Left renal pelvis (tissue), 4 donors: ENCODE measurements around the gene TCEANC. TPM values are rescaled to one million over a fixed set of nuclear protein-coding genes. Genes with fewer than 3 reads are reported as not detected.
"Not testable (repeated sequence)": the region's sequence is repeated elsewhere in the genome, so short reads cannot be mapped to it uniquely, and the experiment has no call there.

Source experiments
- DNase-seq, 4 donors: peaks; one replicate each; pipeline ENCODE4 v3.0.0-alpha.2; 2013; ENCODE audit warnings: low read depth in 4 of 4, low spot score in 3 of 4
- polyA plus RNA-seq, 4 donors: library from polyadenylated mRNA; unstranded; fragments of 120-200 nt; gene quantifications; one replicate each; pipeline ENCODE4 v1.2.1, GENCODE V29; 2013; ENCODE audit not compliant: insufficient read length in 4 of 4

TCEANC gene, protein sequence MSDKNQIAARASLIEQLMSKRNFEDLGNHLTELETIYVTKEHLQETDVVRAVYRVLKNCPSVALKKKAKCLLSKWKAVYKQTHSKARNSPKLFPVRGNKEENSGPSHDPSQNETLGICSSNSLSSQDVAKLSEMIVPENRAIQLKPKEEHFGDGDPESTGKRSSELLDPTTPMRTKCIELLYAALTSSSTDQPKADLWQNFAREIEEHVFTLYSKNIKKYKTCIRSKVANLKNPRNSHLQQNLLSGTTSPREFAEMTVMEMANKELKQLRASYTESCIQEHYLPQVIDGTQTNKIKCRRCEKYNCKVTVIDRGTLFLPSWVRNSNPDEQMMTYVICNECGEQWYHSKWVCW
- polyA plus RNA-seq, result 1 to 10 TPM; 5.9 to 6.8 (median 6.4) TPM

- peak; percentile 74 to 88 (median 80) for DNase-seq
Measured at GRCh38 chrX:13652850-13653693, at the start of gene TCEANC. TCEANC (plus strand) TSS chrX:13653141; CDS start chrX:13662509, 9,368 bp downstream.

DNA sequence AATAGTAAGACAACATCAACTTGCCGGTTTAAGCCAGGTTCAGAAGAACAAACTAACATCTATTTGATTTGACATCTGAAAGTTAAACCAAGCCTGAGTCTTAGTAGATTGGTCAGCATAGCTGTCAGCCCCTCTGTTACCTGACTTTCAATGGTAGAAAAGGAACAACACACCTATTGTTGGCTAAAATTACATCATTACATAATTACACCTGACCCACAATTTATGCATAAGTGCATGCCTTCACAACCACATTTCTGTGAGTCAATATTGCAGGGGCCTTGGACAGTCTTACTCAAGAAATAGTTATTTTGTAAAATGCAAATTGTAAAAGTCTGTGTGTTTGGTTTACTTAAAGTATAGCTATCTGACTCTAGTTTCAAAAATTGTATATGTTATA lies 47.3 kb upstream of the TCEANC start:
- DNase-seq, result no peak

- no peak for DNase-seq
Measured at GRCh38 chrX:13607331-13607995, 45.5 kb upstream of the TCEANC start.

GRCh38 chrX:13607996-13608365 lies 45.0 kb upstream of the TCEANC start:
- no peak for DNase-seq

- no peak for DNase-seq
Measured at GRCh38 chrX:13614154-13614553, 38.8 kb upstream of the TCEANC start.

- no peak for DNase-seq
Measured at GRCh38 chrX:13620207-13620606, 32.7 kb upstream of the TCEANC start.

- DNase-seq, result no peak
Measured at GRCh38 chrX:13622401-13622964, 30.5 kb upstream of the TCEANC start.

DNA sequence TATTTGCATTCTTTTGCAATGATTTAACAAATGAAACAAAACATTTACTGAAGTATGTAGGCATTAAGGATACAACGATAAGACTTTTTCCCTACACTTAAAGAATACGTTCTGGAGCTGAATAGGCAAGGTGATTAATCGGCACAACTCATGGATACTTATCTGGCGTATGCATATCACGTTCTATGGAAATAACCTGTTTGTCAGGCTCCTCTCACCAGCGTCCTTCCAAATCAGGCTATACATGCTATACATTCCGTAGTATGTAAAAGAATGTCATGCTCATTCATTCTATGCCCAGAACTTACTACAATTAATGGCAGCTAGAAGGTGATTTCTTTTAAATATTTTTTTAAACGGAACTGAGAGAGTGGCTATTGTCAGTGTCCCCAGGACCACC lies 25.6 kb upstream of the TCEANC start:
- no peak for DNase-seq

GRCh38 chrX:13637224-13637623 lies 15.7 kb upstream of the TCEANC start:
- not testable (repeated sequence) for DNase-seq

DNA sequence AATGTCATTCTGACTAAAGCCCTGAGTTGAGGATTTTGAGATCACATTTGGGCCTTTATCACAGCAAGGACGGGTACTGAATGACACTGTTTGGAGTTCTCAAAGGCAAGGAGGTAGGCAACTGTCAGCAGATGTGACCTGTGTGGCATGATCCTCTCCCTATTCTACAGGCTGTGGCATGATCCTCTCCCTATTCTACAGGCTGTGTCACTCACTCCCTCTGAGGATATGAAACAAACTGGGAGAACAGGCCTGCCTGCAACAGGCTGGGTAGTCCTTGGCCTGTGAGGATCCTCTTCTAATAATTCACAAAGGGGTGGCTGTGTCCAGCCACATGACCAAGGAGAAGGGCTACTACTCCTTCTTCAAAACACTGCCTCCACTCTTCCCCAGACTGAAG lies 14.9 kb upstream of the TCEANC start:
- no peak for DNase-seq

GRCh38 chrX:13638826-13639225 lies 14.1 kb upstream of the TCEANC start:
- DNase-seq, result no peak

DNA sequence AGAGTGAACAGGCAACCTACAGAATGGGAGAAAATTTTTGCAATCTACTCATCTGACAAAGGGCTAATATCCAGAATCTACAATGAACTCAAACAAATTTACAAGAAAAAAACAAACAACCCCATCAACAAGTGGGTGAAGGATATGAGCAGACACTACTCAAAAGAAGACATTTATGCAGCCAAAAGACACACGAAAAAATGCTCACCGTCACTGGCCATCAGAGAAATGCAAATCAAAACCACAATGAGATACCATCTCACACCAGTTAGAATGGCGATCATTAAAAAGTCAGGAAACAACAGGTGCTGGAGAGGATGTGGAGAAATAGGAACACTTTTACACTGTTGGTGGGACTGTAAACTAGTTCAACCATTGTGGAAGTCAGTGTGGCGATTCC lies 11.3 kb upstream of the TCEANC start:
- DNase-seq, result not testable (repeated sequence)

DNA sequence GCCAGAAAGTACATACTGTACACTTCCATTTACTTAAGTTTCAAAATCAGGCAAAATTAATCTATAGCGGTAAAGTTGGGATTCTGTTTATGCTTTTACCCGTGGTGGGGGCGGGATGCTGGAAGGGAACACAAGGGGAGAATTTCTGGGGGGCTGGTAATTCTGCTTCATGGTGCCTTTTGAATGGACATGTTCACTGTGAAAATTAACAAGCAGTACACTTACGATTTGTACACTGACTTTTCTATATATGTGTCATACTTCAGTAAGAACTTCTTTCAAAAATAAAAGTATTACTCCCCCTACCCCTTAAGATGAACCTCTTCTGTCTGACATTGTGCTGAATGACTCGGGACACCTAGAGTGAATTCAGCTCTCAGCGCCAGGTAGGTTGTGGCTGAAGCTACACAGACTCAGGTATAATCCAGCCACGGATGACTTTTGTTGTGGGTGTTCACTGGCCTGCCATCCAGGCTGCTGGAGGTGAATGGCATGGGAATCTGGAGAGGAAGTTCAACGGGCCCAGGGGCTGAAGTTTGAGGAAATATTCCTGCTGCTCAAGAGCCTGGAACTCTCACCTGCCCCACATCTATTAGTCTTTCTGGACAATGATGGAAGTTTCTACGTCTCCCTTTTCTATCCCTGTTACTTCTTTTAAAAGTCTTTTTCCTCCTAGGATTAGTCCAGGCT lies 7.3 kb upstream of the TCEANC start:
- DNase-seq, result no peak

DNA sequence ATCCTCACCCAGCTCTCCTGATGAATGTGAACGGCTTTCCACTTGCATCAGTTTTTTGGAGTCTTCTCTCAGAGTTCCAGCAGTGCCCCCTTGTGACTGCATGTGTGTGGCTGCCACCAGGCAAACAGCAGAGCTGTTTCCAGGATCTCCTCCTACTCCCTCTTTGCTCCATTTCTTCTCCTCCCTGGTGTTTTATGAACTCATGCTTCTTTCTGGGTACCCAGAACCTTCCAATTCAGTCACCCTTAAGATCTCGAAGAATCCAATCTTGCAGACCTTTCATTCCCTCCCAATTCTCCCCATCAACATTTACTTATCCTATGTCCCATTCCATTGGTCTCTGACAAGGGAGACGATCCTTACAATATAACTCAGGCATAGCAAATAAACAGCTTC lies 6.8 kb upstream of the TCEANC start:
- no peak for DNase-seq

- DNase-seq, result no peak
Measured at GRCh38 chrX:13647709-13648212, 5.2 kb upstream of the TCEANC start.

- DNase-seq, result not testable (repeated sequence)
Measured at GRCh38 chrX:13648336-13648735, 4.6 kb upstream of the TCEANC start.

GRCh38 chrX:13649838-13650237 lies 3.1 kb upstream of the TCEANC start:
- DNase-seq, result no peak

DNA sequence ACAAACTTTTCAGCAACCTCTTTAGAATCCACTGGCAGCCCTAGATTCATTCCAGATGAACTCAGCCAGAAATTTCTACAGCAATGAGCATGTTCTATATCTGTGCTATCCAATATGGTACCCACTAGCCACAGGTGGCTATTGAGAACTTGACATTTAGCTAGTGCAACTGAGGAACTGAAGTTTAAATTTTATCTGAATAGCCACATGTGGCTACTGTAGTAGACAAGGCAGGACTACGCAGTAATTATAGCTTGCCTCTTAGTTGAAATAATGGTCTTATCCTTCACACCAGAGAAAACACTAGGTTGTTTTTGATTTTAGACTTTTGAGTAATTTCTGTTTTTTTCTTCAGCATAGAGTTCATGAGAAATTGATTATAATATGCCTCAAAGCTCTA lies 2.6 kb upstream of the TCEANC start:
- no peak for DNase-seq

- DNase-seq, result no peak
Measured at GRCh38 chrX:13651150-13651549, 1.8 kb upstream of the TCEANC start.

- no peak for DNase-seq
Measured at GRCh38 chrX:13652287-13652793, 601 bp upstream of the TCEANC start.
